Stomach (tissue), 9 donors: Measurements from ENCODE around the gene NT5C1A. TPM values are rescaled to one million over a fixed set of nuclear protein-coding genes. Genes with fewer than 3 reads are reported as not detected.

Experiments used
- DNase-seq, 2 donors: peaks; one replicate each; pipeline versions ENCODE4 v3.0.0 to v3.0.0-alpha.2; 2013 to 2019
- H3K27ac ChIP-seq, 5 donors: fragments of 200-600 bp in 4 of 5; sonication (generic) in 4 of 5; one replicate each; pipeline ENCODE4 v1.5.1; 2013 to 2019; ENCODE audit warnings: mild to moderate bottlenecking in 1 of 5, moderate library complexity in 1 of 5
- H3K27me3 ChIP-seq, 3 donors: fragments of 200-600 bp; sonication (generic); one replicate each; pipeline ENCODE4 v1.5.1; 2017 to 2019; ENCODE audit warnings: mixed run types in 1 of 3
- H3K36me3 ChIP-seq, 4 donors: fragments of 200-600 bp; sonication (generic); 1 replicate in 3 of 4; 2 replicates in 1 of 4; pipeline ENCODE4 v1.5.1; 2016 to 2019
- H3K4me1 ChIP-seq, 4 donors: fragments of 200-600 bp; sonication (generic); one replicate each; pipeline ENCODE4 v1.5.1; 2016 to 2019
- H3K4me3 ChIP-seq, 4 donors: fragments of 200-600 bp; sonication (generic) in 3 of 4; one replicate each; pipeline ENCODE4 v1.5.1; 2016 to 2019; ENCODE audit warnings: mild to moderate bottlenecking in 1 of 4
- H3K9me3 ChIP-seq, 4 donors: fragments of 200-600 bp; sonication (generic); one replicate each; pipeline ENCODE4 v1.5.1; 2016 to 2019
- EP300 ChIP-seq: sonication (generic); formaldehyde crosslinking; IDR thresholded peaks from one replicate; pipeline ENCODE4 v1.6.1; 2017; ENCODE audit warnings: antibody characterized with exemption
- POLR2A ChIP-seq, 4 donors: fragments of 450-650 bp; IDR thresholded peaks; one replicate each; pipeline ENCODE4 v1.6.1; 2016; ENCODE audit warnings: antibody characterized with exemption in 4 of 4, control low read depth in 2 of 4, mild to moderate bottlenecking in 1 of 4, moderate library complexity in 1 of 4
- POLR2AphosphoS5 ChIP-seq, 3 donors: sonication (generic); formaldehyde crosslinking; IDR thresholded peaks; one replicate each; pipeline ENCODE4 v1.6.1; 2016; ENCODE audit warnings: antibody characterized with exemption in 3 of 3
- WGBS, 5 donors: extraction: QIAGEN DNeasy Blood & Tissue Kit in 3 of 5; methylation state at CpG; one replicate each; pipeline versions ENCODE4 v1.1.5 to v1.1.7; 2013 to 2018; 5-methylcytosine and 5-hydroxymethylcytosine counted together
- intact Hi-C: fragments of 100-400 bp; cut with DNase I; formaldehyde crosslinking; loops from one replicate; pipeline ENCODE4 v1.15.1; 2023; ENCODE audit warnings: low total_unique reads
- polyA plus RNA-seq, 3 donors: library from polyadenylated mRNA; stranded (reverse); fragments of 200-250 nt; gene quantifications; one replicate each; pipeline ENCODE4 v1.2.3, GENCODE V29; 2013
- total RNA-seq, 5 donors: library from RNA; depleted of rRNA; stranded (reverse); fragments of >200 nt; gene quantifications; one replicate each; pipeline versions ENCODE4 v1.1.0 to v1.2.3, GENCODE V29; 2014 to 2016
- TF ChIP-seq, protein P1 (sequence below), 7 experiments: fragments of 450-650 bp in 4 of 7; fragments of 200-600 bp in 3 of 7; sonication (generic) in 3 of 7; IDR thresholded peaks; one replicate each; pipeline ENCODE4 v1.5.1; 2016 to 2019; ENCODE audit warnings: antibody characterized with exemption in 7 of 7, control low read depth in 2 of 7, mild to moderate bottlenecking in 1 of 7
- donor health status: healthy with polysubstance abuse.
- donor health status: Bipolar disorder and iron deficiency.
- donor health status: healthy.

NT5C1A gene
- total and polyA plus RNA-seq, 8 donors, result 0.76 to 0.92 TPM; not detected in 6

GRCh38 chr1:39698568-39698967 lies 26.7 kb upstream of the NT5C1A start:
- H3K27me3 ChIP-seq, result peaks cover 0 to 22% (median 0%) of the 10 kb centered on the region in 3 donors
- 73 to 95% (median 91%) methylated on average over 4 of the region's 4 CpGs for WGBS, 5 donors
- no peaks in the 10 kb centered on the region for H3K9me3 ChIP-seq
- DNase-seq, result no peak
- H3K4me1 ChIP-seq, result peaks cover 8 to 24% (median 20%) of the 10 kb centered on the region in 4 donors
- TF ChIP-seq POLR2AphosphoS5 (IDR thresholded peaks at IDR 0.05), result no peak
- no peak for TF ChIP-seq EP300
- TF ChIP-seq, protein P1, sequence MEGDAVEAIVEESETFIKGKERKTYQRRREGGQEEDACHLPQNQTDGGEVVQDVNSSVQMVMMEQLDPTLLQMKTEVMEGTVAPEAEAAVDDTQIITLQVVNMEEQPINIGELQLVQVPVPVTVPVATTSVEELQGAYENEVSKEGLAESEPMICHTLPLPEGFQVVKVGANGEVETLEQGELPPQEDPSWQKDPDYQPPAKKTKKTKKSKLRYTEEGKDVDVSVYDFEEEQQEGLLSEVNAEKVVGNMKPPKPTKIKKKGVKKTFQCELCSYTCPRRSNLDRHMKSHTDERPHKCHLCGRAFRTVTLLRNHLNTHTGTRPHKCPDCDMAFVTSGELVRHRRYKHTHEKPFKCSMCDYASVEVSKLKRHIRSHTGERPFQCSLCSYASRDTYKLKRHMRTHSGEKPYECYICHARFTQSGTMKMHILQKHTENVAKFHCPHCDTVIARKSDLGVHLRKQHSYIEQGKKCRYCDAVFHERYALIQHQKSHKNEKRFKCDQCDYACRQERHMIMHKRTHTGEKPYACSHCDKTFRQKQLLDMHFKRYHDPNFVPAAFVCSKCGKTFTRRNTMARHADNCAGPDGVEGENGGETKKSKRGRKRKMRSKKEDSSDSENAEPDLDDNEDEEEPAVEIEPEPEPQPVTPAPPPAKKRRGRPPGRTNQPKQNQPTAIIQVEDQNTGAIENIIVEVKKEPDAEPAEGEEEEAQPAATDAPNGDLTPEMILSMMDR (IDR thresholded peaks at IDR 0.05), result no peak
- TF ChIP-seq POLR2A (IDR thresholded peaks at IDR 0.05), result no peak
- no peaks in the 10 kb centered on the region for H3K36me3 ChIP-seq
- no peak overlapping the region for H3K4me3 ChIP-seq
- no peak overlapping the region for H3K27ac ChIP-seq
- intact Hi-C loops, result no loop called here

GRCh38 chr1:39696448-39696847 lies 24.5 kb upstream of the NT5C1A start:
- no peak overlapping the region for H3K4me3 ChIP-seq
- H3K27me3 ChIP-seq, result peaks cover 0 to 43% (median 15%) of the 10 kb centered on the region in 3 donors
- H3K36me3 ChIP-seq, result no peaks in the 10 kb centered on the region
- H3K27ac ChIP-seq, result no peak overlapping the region
- DNase-seq, result no peak
- peaks cover 18 to 28% (median 25%) of the 10 kb centered on the region in 4 donors for H3K4me1 ChIP-seq
- H3K9me3 ChIP-seq, result no peaks in the 10 kb centered on the region
- TF ChIP-seq POLR2AphosphoS5 (IDR thresholded peaks at IDR 0.05) (no peak), POLR2A (IDR thresholded peaks at IDR 0.05) (no peak)
- WGBS, 5 donors, result 25 to 50% (median 34%) methylated on average over 1 of the region's 1 CpG
- intact Hi-C loops, result no loop called here

DNA sequence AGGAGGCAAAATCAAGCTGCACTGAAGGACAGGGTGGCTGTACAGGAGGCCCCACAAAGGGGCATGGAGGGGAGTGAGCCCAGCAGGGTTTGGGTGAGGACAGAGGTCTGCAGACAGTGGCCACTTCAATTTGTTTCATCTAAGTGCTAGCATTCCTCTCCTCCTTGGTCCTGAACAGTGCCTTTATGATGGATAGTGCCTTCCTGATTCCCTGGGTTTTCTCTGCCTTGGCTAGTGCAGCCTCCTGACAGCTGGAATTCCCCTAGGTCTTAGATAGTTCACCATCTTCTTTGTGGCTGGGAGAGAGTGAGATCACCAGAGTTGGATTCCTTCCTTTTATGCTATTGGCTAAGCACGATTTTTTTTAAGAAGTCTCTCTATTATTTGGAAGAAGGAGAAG lies 23.1 kb upstream of the NT5C1A start:
- Histone ChIP-seq H3K36me3 (no peaks in the 10 kb centered on the region), H3K27me3 (peaks cover 0 to 58% (median 30%) of the 10 kb centered on the region in 3 donors), H3K4me3 (no peak overlapping the region), H3K27ac (no peak overlapping the region), H3K4me1 (peaks cover 18 to 25% (median 21%) of the 10 kb centered on the region in 4 donors), H3K9me3 (no peaks in the 10 kb centered on the region)
- intact Hi-C loops, result no loop called here
- WGBS, 5 donors, result 12 to 24% (median 17%) methylated on average over 1 of the region's 1 CpG
- TF ChIP-seq POLR2AphosphoS5 (IDR thresholded peaks at IDR 0.05), result no peak
- TF ChIP-seq, protein P1 (IDR thresholded peaks at IDR 0.05), result no peak
- no peak for TF ChIP-seq POLR2A (IDR thresholded peaks at IDR 0.05)
- TF ChIP-seq EP300, result no peak
- DNase-seq, result no peak

- 94 to 100% (median 100%) methylated on average over 1 of the region's 1 CpG for WGBS, 5 donors
- intact Hi-C loops, result no loop called here
- Histone ChIP-seq H3K36me3 (no peaks in the 10 kb centered on the region), H3K27me3 (peaks cover 0 to 68% (median 39%) of the 10 kb centered on the region in 3 donors), H3K4me1 (peaks cover 18 to 24% (median 21%) of the 10 kb centered on the region in 4 donors), H3K9me3 (no peaks in the 10 kb centered on the region), H3K4me3 (no peak overlapping the region), H3K27ac (no peak overlapping the region)
- TF ChIP-seq EP300 (no peak), POLR2AphosphoS5 (IDR thresholded peaks at IDR 0.05) (no peak), POLR2A (IDR thresholded peaks at IDR 0.05) (no peak)
- TF ChIP-seq, protein P1 (IDR thresholded peaks at IDR 0.05), result no peak
- DNase-seq, result no peak
These were observed 22.1 kb upstream of the NT5C1A start for GRCh38 chr1:39694026-39694425.
